Neural progenitor cell (in vitro differentiated cells): Measurements from ENCODE around the gene GALNT2. TPM values are rescaled to one million over a fixed set of nuclear protein-coding genes. Genes with fewer than 3 reads are reported as not detected.

Source experiments
- DNase-seq: peaks from one replicate; pipeline ENCODE4 v3.0.0-alpha.2; 2016; ENCODE audit warnings: low spot score
- H2AFZ ChIP-seq: fragments of 200-600 bp; sonication (generic); replicated peaks from 2 replicates; pipeline ENCODE4 v1.6.1; 2016; ENCODE audit warnings: antibody characterized with exemption
- H3F3A ChIP-seq: fragments of 200-600 bp; sonication (generic); 2 replicates; pipeline ENCODE4 v1.6.1; 2016; ENCODE audit warnings: antibody characterized with exemption, low read depth
- H3K27ac ChIP-seq: fragments of 200-600 bp; sonication (generic); 2 replicates; pipeline ENCODE4 v1.5.1; 2016; ENCODE audit warnings: mild to moderate bottlenecking
- H3K27me3 ChIP-seq: fragments of 200-600 bp; sonication (generic); 2 replicates; pipeline ENCODE4 v1.6.1; 2016; ENCODE audit warnings: mild to moderate bottlenecking, moderate library complexity
- H3K36me3 ChIP-seq: fragments of 200-600 bp; sonication (generic); 2 replicates; pipeline ENCODE4 v1.5.1; 2016
- H3K4me1 ChIP-seq: fragments of 200-600 bp; sonication (generic); 2 replicates; pipeline ENCODE4 v1.6.1; 2016; ENCODE audit warnings: mixed run types
- H3K4me2 ChIP-seq: fragments of 200-600 bp; sonication (generic); 2 replicates; pipeline ENCODE4 v1.6.1; 2016
- H3K4me3 ChIP-seq: fragments of 200-600 bp; sonication (generic); 2 replicates; pipeline ENCODE4 v1.5.1; 2016
- H3K79me2 ChIP-seq: fragments of 200-600 bp; sonication (generic); 2 replicates; pipeline ENCODE4 v1.6.1; 2016; ENCODE audit warnings: low read depth
- H3K9ac ChIP-seq: fragments of 200-600 bp; sonication (generic); 2 replicates; pipeline ENCODE4 v1.6.1; 2016
- H3K9me3 ChIP-seq: fragments of 200-600 bp; sonication (generic); 2 replicates; pipeline ENCODE4 v1.5.1; 2016; ENCODE audit warnings: low read depth
- H4K20me1 ChIP-seq: fragments of 200-600 bp; sonication (generic); 2 replicates; pipeline ENCODE4 v1.6.1; 2016; ENCODE audit warnings: low read depth
- H3K27ac Mint-ChIP-seq: 3 replicates; pipeline ENCODE4 v1.8.0; 2021; ENCODE audit warnings: mixed read lengths
- H3K27me3 Mint-ChIP-seq: 2 replicates; pipeline ENCODE4 v1.8.0; 2022; ENCODE audit warnings: low read depth, mild to moderate bottlenecking, inconsistent platforms, moderate library complexity, mixed read lengths; ENCODE audit not compliant: insufficient read depth
- H3K36me3 Mint-ChIP-seq: 3 replicates; pipeline ENCODE4 v1.8.0; 2021; ENCODE audit warnings: mixed read lengths
- H3K4me1 Mint-ChIP-seq: 3 replicates; pipeline ENCODE4 v1.8.0; 2021; ENCODE audit warnings: mixed read lengths
- H3K4me3 Mint-ChIP-seq: 3 replicates; pipeline ENCODE4 v1.8.0; 2021; ENCODE audit warnings: mild to moderate bottlenecking, moderate library complexity, mixed read lengths
- H3K9me3 Mint-ChIP-seq: 3 replicates; pipeline ENCODE4 v1.8.0; 2020; ENCODE audit warnings: mixed read lengths
- EZH2 ChIP-seq: fragments of 200-600 bp; sonication (generic); IDR thresholded peaks from 2 replicates; pipeline ENCODE4 v1.6.1; 2017; ENCODE audit warnings: antibody characterized with exemption, mild to moderate bottlenecking, moderate library complexity
- EZH2phosphoT487 ChIP-seq: fragments of 200-600 bp; sonication (generic); IDR thresholded peaks from 2 replicates; pipeline ENCODE4 v1.6.1; 2017; ENCODE audit warnings: antibody characterized with exemption
- total RNA-seq: library from RNA; depleted of rRNA; stranded (reverse); fragments of >200 nt; gene quantifications from 2 replicates; pipeline ENCODE4 v1.2.3, GENCODE V29; 2015; ENCODE audit warnings: low replicate concordance
- TF ChIP-seq, protein P1 (sequence below): fragments of 200-600 bp; sonication (generic); IDR thresholded peaks from 2 replicates; pipeline ENCODE4 v1.5.1; 2017; ENCODE audit warnings: antibody characterized with exemption, mild to moderate bottlenecking

The GALNT2 gene
- total RNA-seq, 1 donor from 2014 or later, result 37.6 TPM

DNA sequence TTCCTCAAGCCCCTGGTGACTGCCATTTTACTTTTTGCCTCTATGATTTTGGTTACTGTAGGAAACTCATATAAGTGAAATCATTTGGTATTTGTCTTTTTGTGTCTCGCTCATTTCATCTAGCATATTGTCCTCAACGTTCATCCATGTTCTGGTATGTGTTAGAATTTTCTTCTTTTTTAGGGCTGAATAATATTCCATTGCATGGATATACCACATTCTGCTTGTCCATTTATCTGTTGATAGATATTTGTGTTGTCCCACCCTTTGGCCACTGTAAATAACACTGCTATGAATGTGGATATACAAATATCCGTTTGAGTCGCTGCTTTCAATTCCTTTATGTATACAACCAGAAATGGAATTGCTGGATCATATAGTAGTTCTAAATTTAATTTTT, 4.5 kb upstream of the GALNT2 start:
- H3K9me3 Mint-ChIP-seq, result peaks cover 18% of the 10 kb centered on the region

GRCh38 chr1:230064283-230064682, 2.8 kb upstream of the GALNT2 start:
- H3K9me3 ChIP-seq, result peaks cover 6% of the 10 kb centered on the region
- no peaks in the 10 kb centered on the region for H3K36me3 ChIP-seq
- peaks cover 11% of the 10 kb centered on the region for H3K4me1 ChIP-seq
- no peak overlapping the region for H2AFZ ChIP-seq
- H3K4me2 ChIP-seq, result no peak overlapping the region
- Mint-ChIP-seq H3K36me3 (no peaks in the 10 kb centered on the region), H3K9me3 (peaks cover 18% of the 10 kb centered on the region), H3K4me1 (peaks cover 22% of the 10 kb centered on the region), H3K27me3 (peaks cover 5% of the 10 kb centered on the region), H3K27ac (no peak overlapping the region), H3K4me3 (no peak overlapping the region)
- no peak for TF ChIP-seq EZH2phosphoT487
- TF ChIP-seq, protein P1, sequence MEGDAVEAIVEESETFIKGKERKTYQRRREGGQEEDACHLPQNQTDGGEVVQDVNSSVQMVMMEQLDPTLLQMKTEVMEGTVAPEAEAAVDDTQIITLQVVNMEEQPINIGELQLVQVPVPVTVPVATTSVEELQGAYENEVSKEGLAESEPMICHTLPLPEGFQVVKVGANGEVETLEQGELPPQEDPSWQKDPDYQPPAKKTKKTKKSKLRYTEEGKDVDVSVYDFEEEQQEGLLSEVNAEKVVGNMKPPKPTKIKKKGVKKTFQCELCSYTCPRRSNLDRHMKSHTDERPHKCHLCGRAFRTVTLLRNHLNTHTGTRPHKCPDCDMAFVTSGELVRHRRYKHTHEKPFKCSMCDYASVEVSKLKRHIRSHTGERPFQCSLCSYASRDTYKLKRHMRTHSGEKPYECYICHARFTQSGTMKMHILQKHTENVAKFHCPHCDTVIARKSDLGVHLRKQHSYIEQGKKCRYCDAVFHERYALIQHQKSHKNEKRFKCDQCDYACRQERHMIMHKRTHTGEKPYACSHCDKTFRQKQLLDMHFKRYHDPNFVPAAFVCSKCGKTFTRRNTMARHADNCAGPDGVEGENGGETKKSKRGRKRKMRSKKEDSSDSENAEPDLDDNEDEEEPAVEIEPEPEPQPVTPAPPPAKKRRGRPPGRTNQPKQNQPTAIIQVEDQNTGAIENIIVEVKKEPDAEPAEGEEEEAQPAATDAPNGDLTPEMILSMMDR, result no peak
- TF ChIP-seq EZH2, result no peak
- H3K4me3 ChIP-seq, result no peak overlapping the region
- peaks cover 16% of the 10 kb centered on the region for H3K79me2 ChIP-seq
- peaks cover 17% of the 10 kb centered on the region for H3K27me3 ChIP-seq
- peaks cover 16% of the 10 kb centered on the region for H4K20me1 ChIP-seq
- H3K9ac ChIP-seq, result no peak overlapping the region
- H3K27ac ChIP-seq, result no peak overlapping the region
- no peak for DNase-seq
- H3F3A ChIP-seq, result peaks cover 35% of the 10 kb centered on the region

More for the DNA sequence above, 4.5 kb upstream of the GALNT2 start:
- no peak overlapping the region for H3K4me2 ChIP-seq
- H3K4me1 ChIP-seq, result peaks cover 6% of the 10 kb centered on the region
- H2AFZ ChIP-seq, result no peak overlapping the region
- Mint-ChIP-seq H3K36me3 (no peaks in the 10 kb centered on the region), H3K27me3 (peaks cover 6% of the 10 kb centered on the region), H3K4me1 (peaks cover 12% of the 10 kb centered on the region), H3K4me3 (no peak overlapping the region), H3K27ac (no peak overlapping the region)
- H3K9ac ChIP-seq, result no peak overlapping the region
- peaks cover 9% of the 10 kb centered on the region for H3K27me3 ChIP-seq
- H3F3A ChIP-seq, result peaks cover 18% of the 10 kb centered on the region
- H3K79me2 ChIP-seq, result no peaks in the 10 kb centered on the region
- no peaks in the 10 kb centered on the region for H4K20me1 ChIP-seq
- peaks cover 6% of the 10 kb centered on the region for H3K9me3 ChIP-seq
- H3K4me3 ChIP-seq, result no peak overlapping the region
- TF ChIP-seq, protein P1, result no peak
- TF ChIP-seq EZH2 (no peak), EZH2phosphoT487 (no peak)
- no peaks in the 10 kb centered on the region for H3K36me3 ChIP-seq
- no peak for DNase-seq
- H3K27ac ChIP-seq, result no peak overlapping the region

DNA sequence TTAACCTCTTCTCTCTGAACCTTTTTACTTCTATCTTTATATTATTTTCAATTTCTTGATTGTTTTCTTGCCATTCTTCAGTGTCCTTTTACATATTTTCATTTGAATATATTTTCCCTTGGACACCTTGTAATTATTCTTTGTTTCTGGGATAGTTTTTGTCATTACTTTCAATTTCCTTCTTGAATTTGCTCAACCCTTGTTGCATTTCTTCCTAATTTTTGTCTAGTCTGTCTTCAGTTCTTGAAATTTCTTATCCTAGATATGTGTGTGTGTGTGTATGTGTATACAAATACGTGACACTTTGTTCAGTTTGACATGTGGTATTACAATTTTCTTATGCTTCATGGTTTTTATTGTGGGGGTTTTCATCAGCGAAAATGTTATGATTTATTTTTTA, 1.9 kb upstream of the GALNT2 start:
- H3K9ac ChIP-seq, result no peak overlapping the region
- H3K4me2 ChIP-seq, result no peak overlapping the region
- H3K4me1 Mint-ChIP-seq, result peaks cover 31% of the 10 kb centered on the region
- no peak overlapping the region for H3K27ac ChIP-seq
- H3K4me1 ChIP-seq, result peaks cover 19% of the 10 kb centered on the region
- H3F3A ChIP-seq, result peaks cover 38% of the 10 kb centered on the region
- no peak for TF ChIP-seq EZH2phosphoT487
- TF ChIP-seq, protein P1, result no peak
- no peak for TF ChIP-seq EZH2
- peaks cover 6% of the 10 kb centered on the region for H3K9me3 ChIP-seq
- H3K27ac Mint-ChIP-seq, result no peak overlapping the region
- H3K36me3 ChIP-seq, result no peaks in the 10 kb centered on the region
- H3K4me3 Mint-ChIP-seq, result peak overlapping the region; percentile 52
- H3K27me3 Mint-ChIP-seq, result peaks cover 5% of the 10 kb centered on the region
- peaks cover 25% of the 10 kb centered on the region for H3K79me2 ChIP-seq
- peaks cover 17% of the 10 kb centered on the region for H3K27me3 ChIP-seq
- DNase-seq, result no peak
- no peak overlapping the region for H3K4me3 ChIP-seq
- peaks cover 25% of the 10 kb centered on the region for H4K20me1 ChIP-seq
- no peak overlapping the region for H2AFZ ChIP-seq
- H3K36me3 Mint-ChIP-seq, result no peaks in the 10 kb centered on the region
- peaks cover 18% of the 10 kb centered on the region for H3K9me3 Mint-ChIP-seq
